ENCODE data around the gene UBE2G1. TPM values are rescaled to one million over a fixed set of nuclear protein-coding genes. Genes with fewer than 3 reads are reported as not detected.
A peak's percentile ranks its signal among the peaks of the same experiment; 100 is the strongest.

The UBE2G1 gene
- polyA plus RNA-seq, 1 donor, result 45.7 TPM

DNA sequence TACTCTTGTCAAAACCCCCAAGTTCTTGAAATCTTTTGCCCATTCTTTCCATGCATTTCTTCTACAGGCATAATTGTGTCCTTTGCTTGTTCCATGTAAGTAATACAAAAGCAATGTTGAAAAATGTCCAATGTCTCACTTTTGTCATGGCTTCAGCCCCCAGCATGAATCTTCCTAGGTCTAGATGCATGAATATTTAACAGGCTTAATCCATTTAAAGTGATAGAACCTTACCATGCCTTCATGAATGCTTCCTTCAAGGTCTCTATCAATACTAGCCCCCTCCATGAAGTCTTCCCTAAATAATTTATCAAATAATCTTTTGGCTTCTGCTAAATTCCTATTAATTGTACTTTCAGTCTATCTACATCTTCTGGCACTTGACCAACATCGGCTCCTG is 56.6 kb downstream of the UBE2G1 start:
- Histone ChIP-seq H3K27ac (ENCODE audit: low read length) (no peak overlapping the region), H3K4me3 (ENCODE audit: low read length) (no peak overlapping the region), H3K9me3 (ENCODE audit: control insufficient read depth, low read depth, low read length) (no peaks in the 10 kb centered on the region), H3K27me3 (ENCODE audit: control insufficient read depth, insufficient read depth, low read length) (no peaks in the 10 kb centered on the region), H3K4me1 (ENCODE audit: control insufficient read depth, insufficient read depth, low read length) (no peaks in the 10 kb centered on the region), H3K36me3 (ENCODE audit: control insufficient read depth, insufficient read depth, low read length) (peaks cover 7% of the 10 kb centered on the region)
- DNase-seq, result no peak
- no CpG with 5 or more reads among the region's 1 CpG for WGBS (ENCODE audit: insufficient coverage, low lambda C conversion rate)

DNA sequence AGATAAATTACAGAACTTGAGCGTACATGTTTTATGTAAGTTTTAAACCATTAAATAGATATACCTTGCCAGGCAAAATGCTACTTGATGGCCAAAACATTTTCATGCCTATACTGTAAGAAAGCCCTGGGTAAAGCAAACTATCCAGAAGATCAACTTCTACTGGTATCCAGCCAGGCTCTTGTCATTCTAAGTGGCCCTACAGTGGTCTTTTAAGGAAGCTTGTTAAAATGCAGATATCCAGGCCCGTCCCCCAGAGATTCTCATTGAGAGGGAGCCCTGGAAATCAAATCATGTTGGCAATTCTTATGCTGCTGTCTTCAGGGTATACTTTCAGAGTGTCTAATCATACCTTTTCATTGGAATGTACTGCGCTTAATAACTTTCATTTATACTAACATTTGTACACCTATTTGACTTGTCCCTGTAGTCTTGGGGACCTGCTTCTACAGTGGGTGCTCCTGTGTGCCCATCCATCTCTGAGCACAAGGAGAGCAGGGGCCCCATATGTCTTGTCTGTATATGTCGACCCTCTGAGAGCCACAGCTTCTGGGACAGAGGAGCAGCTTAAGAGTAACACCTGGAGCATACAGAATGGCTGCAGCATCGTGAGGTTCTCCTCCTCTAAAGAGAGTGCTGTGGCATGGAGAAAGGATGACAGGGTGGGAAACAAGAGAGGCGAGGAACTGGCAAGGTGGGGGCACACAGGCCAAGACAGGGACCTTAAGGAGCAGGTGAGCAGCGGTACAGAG is 59.1 kb downstream of the UBE2G1 start:
- no peak for DNase-seq
- Histone ChIP-seq H3K36me3 (ENCODE audit: control insufficient read depth, insufficient read depth, low read length) (peaks cover 12% of the 10 kb centered on the region), H3K4me1 (ENCODE audit: control insufficient read depth, insufficient read depth, low read length) (no peaks in the 10 kb centered on the region), H3K27me3 (ENCODE audit: control insufficient read depth, insufficient read depth, low read length) (no peaks in the 10 kb centered on the region), H3K9me3 (ENCODE audit: control insufficient read depth, low read depth, low read length) (no peaks in the 10 kb centered on the region), H3K27ac (ENCODE audit: low read length) (no peak overlapping the region), H3K4me3 (ENCODE audit: low read length) (no peak overlapping the region)
- no CpG with 5 or more reads among the region's 7 CpGs for WGBS (ENCODE audit: insufficient coverage, low lambda C conversion rate)

DNA sequence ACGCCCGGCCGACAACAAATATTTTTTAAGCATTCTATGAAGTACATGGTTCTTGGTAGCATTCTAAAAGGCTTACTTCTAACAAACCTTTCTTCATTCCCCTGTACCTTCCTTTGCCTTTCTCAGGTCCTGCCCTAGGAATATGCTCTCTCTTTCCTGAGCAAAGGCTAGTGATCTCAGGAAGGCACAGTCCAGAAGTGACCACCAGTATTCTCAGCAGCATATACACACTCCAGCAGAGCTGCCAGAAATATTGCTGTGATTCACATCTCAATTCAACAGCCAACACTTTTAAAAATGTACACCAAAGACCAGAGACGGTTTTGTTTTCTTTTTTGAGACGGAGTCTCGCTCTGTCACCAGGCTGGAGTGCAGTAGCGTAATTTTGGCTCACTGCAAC is 61.3 kb downstream of the UBE2G1 start:
- Histone ChIP-seq H3K36me3 (ENCODE audit: control insufficient read depth, insufficient read depth, low read length) (peaks cover 17% of the 10 kb centered on the region), H3K27ac (ENCODE audit: low read length) (no peak overlapping the region), H3K4me3 (ENCODE audit: low read length) (no peak overlapping the region), H3K4me1 (ENCODE audit: control insufficient read depth, insufficient read depth, low read length) (no peaks in the 10 kb centered on the region), H3K9me3 (ENCODE audit: control insufficient read depth, low read depth, low read length) (no peaks in the 10 kb centered on the region), H3K27me3 (ENCODE audit: control insufficient read depth, insufficient read depth, low read length) (no peaks in the 10 kb centered on the region)
- DNase-seq, result no peak
- WGBS (ENCODE audit: insufficient coverage, low lambda C conversion rate), result 95% methylated on average over 3 of the region's 7 CpGs

DNA sequence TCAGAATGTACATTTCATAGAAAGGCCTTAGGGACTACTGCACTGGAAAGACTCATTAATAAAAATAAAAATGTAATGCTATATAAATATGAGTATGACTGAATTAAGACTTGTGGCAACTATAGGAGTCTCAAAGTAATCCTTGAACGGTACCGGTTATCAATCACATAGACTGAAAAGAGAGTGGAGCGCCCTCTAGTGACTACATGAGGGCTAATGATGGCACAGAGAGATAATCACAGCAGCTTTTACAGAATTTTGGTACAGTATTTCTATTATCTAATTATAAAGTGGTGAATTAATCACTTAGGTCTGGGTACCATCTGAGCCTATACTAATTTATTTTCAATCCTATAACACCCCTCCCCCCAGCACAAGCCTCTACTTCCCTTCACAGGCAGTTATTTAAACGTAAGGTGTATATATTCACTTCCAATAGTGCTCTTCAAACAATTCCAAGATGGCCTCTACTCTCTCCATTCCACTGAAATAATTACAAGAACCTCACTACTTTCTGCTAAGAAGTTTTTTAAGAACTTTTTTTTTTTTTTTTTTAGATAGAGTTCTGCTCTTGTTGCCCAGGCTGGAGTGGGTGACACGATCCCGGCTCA is 62.0 kb downstream of the UBE2G1 start:
- peak in 1 of 2 donors; percentile 6 for DNase-seq
- peaks cover 17% of the 10 kb centered on the region for H3K36me3 ChIP-seq (ENCODE audit: control insufficient read depth, insufficient read depth, low read length)
- 100% methylated on average over 1 of the region's 6 CpGs for WGBS (ENCODE audit: insufficient coverage, low lambda C conversion rate)
- H3K4me3 ChIP-seq (ENCODE audit: low read length), result no peak overlapping the region
- no peaks in the 10 kb centered on the region for H3K27me3 ChIP-seq (ENCODE audit: control insufficient read depth, insufficient read depth, low read length)
- no peaks in the 10 kb centered on the region for H3K4me1 ChIP-seq (ENCODE audit: control insufficient read depth, insufficient read depth, low read length)
- no peaks in the 10 kb centered on the region for H3K9me3 ChIP-seq (ENCODE audit: control insufficient read depth, low read depth, low read length)
- no peak overlapping the region for H3K27ac ChIP-seq (ENCODE audit: low read length)

DNA sequence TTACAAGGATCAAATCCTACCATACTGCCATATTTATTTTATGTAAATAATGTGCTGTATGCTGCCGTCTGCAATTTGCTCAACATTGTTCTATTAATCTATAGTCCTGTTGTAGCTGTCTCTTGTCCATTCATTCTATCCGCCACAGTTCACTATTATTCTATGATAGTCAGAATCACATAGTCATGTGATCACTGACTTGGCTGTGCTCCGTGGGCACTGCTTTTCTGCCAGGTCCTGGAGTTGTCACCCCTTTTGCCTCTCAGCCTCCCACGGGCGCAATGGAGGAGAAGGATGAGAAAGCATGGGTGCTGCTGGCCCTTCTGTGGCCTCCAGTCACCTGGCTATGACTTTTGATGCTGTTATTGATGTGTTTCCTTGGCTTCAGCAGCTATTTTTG is 65.4 kb downstream of the UBE2G1 start:
- Histone ChIP-seq H3K4me3 (ENCODE audit: low read length) (no peak overlapping the region), H3K36me3 (ENCODE audit: control insufficient read depth, insufficient read depth, low read length) (peaks cover 15% of the 10 kb centered on the region), H3K27me3 (ENCODE audit: control insufficient read depth, insufficient read depth, low read length) (no peaks in the 10 kb centered on the region), H3K27ac (ENCODE audit: low read length) (no peak overlapping the region), H3K4me1 (ENCODE audit: control insufficient read depth, insufficient read depth, low read length) (no peaks in the 10 kb centered on the region), H3K9me3 (ENCODE audit: control insufficient read depth, low read depth, low read length) (no peaks in the 10 kb centered on the region)
- no peak for DNase-seq
- WGBS (ENCODE audit: insufficient coverage, low lambda C conversion rate), result 92% methylated on average over 2 of the region's 5 CpGs

DNA sequence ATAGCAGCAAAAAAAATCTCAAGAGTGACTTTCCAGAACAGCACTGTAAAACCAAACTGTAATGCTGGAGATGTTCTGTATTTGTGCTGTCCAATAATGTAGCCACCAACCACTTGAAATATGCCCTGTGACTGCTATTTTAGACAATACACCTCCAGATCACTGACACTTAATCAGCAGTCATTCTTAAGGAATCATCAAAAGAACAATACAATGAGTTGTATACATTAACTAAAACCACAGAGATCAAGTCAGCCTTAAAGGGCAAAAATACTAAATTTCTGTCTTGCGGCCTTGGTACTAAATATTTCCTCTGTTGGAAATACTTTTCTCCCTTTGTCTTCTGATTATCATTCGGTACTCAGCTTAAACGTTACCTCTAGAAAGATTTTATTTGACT is 69.1 kb downstream of the UBE2G1 start:
- Histone ChIP-seq H3K4me1 (ENCODE audit: control insufficient read depth, insufficient read depth, low read length) (no peaks in the 10 kb centered on the region), H3K4me3 (ENCODE audit: low read length) (no peak overlapping the region), H3K27me3 (ENCODE audit: control insufficient read depth, insufficient read depth, low read length) (no peaks in the 10 kb centered on the region), H3K36me3 (ENCODE audit: control insufficient read depth, insufficient read depth, low read length) (peaks cover 10% of the 10 kb centered on the region), H3K27ac (ENCODE audit: low read length) (no peak overlapping the region), H3K9me3 (ENCODE audit: control insufficient read depth, low read depth, low read length) (no peaks in the 10 kb centered on the region)
- DNase-seq, result no peak
- WGBS (ENCODE audit: insufficient coverage, low lambda C conversion rate), result 50% methylated on average over 2 of the region's 3 CpGs

DNA sequence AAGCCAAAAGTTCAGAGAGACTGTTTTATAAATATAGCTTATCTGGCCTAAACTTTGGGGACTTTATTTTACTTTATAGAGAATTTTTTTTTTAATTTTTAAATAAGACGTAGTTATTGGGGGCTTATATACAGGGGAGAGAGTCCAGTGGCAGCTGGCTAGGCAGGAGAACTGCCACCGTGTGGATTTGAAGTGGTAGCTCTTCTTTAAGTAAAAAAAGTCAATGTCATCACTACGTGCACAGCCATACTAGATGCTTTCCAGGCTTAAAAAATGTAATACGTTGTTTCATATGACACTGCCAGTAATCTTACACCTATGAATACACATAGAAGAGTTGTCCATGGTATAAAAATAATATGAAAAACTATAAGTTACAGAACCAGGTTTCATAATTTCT is 70.8 kb downstream of the UBE2G1 start:
- 50% methylated on average over 2 of the region's 4 CpGs for WGBS (ENCODE audit: insufficient coverage, low lambda C conversion rate)

DNA sequence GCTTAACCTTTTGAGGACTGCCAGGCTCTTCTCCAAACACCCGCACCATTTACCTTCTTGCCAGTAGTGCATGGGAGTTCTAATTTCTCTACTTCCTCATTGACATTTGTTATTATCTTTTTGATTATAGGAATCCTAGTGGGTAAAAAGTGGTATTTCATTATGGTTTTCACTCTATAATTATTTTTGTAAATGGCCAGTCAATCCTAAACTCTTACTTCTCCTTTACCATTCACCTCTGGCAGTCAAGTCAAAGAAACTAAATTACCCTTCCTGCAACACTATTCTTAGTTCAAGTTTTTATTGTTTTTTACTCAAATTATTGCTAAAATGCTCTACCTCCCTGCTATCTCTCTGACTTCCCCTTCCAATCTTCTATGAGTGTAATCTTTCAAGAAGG is 72.9 kb downstream of the UBE2G1 start:
- 100% methylated on average over 1 of the region's 1 CpG for WGBS (ENCODE audit: insufficient coverage, low lambda C conversion rate)
- Histone ChIP-seq H3K27me3 (ENCODE audit: control insufficient read depth, insufficient read depth, low read length) (no peaks in the 10 kb centered on the region), H3K36me3 (ENCODE audit: control insufficient read depth, insufficient read depth, low read length) (peaks cover 15% of the 10 kb centered on the region), H3K4me1 (ENCODE audit: control insufficient read depth, insufficient read depth, low read length) (peaks cover 3% of the 10 kb centered on the region), H3K4me3 (ENCODE audit: low read length) (no peak overlapping the region), H3K9me3 (ENCODE audit: control insufficient read depth, low read depth, low read length) (no peaks in the 10 kb centered on the region), H3K27ac (ENCODE audit: low read length) (no peak overlapping the region)
- no peak for DNase-seq

More for the DNA sequence above, 70.8 kb downstream of the UBE2G1 start:
- H3K9me3 ChIP-seq (ENCODE audit: control insufficient read depth, low read depth, low read length), result no peaks in the 10 kb centered on the region
- H3K4me3 ChIP-seq (ENCODE audit: low read length), result no peak overlapping the region
- no peak overlapping the region for H3K27ac ChIP-seq (ENCODE audit: low read length)
- H3K4me1 ChIP-seq (ENCODE audit: control insufficient read depth, insufficient read depth, low read length), result no peaks in the 10 kb centered on the region
- no peaks in the 10 kb centered on the region for H3K27me3 ChIP-seq (ENCODE audit: control insufficient read depth, insufficient read depth, low read length)
- DNase-seq, result no peak
- peaks cover 8% of the 10 kb centered on the region for H3K36me3 ChIP-seq (ENCODE audit: control insufficient read depth, insufficient read depth, low read length)

DNA sequence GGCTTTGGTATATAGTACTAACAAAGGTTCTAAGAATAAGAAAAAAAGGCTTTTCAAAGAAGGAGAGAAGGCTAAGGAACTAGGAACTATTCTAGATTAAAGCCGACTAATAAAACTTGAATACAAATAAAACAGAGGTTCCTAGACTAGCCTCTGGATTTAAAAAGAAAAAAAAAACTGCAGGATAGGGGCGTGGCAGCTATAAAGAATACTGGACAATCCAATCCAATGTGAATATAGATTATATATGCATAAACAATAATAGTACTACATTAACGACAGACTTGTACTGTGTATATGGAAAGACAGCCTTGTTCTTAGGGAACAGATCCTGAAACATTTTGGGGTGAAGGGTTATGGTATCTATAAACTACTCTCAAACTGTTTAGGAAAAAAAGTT is 78.8 kb downstream of the UBE2G1 start:
- Histone ChIP-seq H3K4me1 (ENCODE audit: control insufficient read depth, insufficient read depth, low read length) (peaks cover 3% of the 10 kb centered on the region), H3K27me3 (ENCODE audit: control insufficient read depth, insufficient read depth, low read length) (no peaks in the 10 kb centered on the region), H3K36me3 (ENCODE audit: control insufficient read depth, insufficient read depth, low read length) (peaks cover 12% of the 10 kb centered on the region), H3K27ac (ENCODE audit: low read length) (no peak overlapping the region), H3K4me3 (ENCODE audit: low read length) (no peak overlapping the region), H3K9me3 (ENCODE audit: control insufficient read depth, low read depth, low read length) (no peaks in the 10 kb centered on the region)
- no peak for DNase-seq
- 100% methylated on average over 3 of the region's 3 CpGs for WGBS (ENCODE audit: insufficient coverage, low lambda C conversion rate)

DNA sequence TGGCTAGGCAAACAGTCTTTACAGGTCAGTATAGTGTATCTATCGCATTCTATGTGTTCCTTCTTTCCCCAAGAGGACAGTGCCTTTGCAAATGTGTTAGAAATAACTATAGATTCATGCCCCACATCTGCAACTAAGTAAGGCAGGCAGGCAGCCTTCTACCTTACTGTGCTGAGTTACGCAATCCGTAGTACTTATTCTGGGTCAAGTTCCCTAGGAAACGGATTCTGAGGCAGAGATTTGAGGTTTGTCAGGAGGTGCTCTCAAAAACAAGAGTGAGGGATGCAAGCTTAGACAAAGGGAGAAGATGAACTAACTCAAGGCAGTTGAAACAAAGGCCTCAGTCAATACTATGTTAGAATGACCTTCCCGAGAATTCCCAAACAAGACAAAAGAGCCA is 90.0 kb downstream of the UBE2G1 start:
- Histone ChIP-seq H3K4me3 (ENCODE audit: low read length) (no peak overlapping the region), H3K9me3 (ENCODE audit: control insufficient read depth, low read depth, low read length) (no peaks in the 10 kb centered on the region), H3K4me1 (ENCODE audit: control insufficient read depth, insufficient read depth, low read length) (no peaks in the 10 kb centered on the region), H3K36me3 (ENCODE audit: control insufficient read depth, insufficient read depth, low read length) (peaks cover 12% of the 10 kb centered on the region), H3K27ac (ENCODE audit: low read length) (no peak overlapping the region), H3K27me3 (ENCODE audit: control insufficient read depth, insufficient read depth, low read length) (no peaks in the 10 kb centered on the region)
- no peak for DNase-seq
- no CpG with 5 or more reads among the region's 5 CpGs for WGBS (ENCODE audit: insufficient coverage, low lambda C conversion rate)

DNA sequence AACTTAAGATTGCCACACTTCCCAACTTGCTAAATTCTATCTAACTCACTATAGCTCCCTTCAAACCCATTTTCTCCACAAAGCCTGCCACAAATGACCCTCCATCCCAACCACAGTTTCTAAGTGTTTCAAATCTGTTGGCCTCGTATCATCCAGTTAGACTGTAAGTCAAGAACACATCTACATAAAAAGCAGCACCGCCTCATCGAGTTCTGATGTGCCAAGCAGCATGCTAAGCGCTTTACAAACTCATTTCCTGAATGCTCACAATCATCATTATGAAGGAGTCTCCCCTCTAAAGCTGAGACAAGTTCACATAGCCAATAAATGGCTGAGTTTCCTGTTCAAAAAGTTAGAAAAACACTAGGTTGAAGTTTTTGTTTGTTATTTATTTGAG is 93.5 kb downstream of the UBE2G1 start:
- Histone ChIP-seq H3K27me3 (ENCODE audit: control insufficient read depth, insufficient read depth, low read length) (no peaks in the 10 kb centered on the region), H3K4me3 (ENCODE audit: low read length) (no peak overlapping the region), H3K27ac (ENCODE audit: low read length) (no peak overlapping the region), H3K9me3 (ENCODE audit: control insufficient read depth, low read depth, low read length) (no peaks in the 10 kb centered on the region), H3K4me1 (ENCODE audit: control insufficient read depth, insufficient read depth, low read length) (no peaks in the 10 kb centered on the region), H3K36me3 (ENCODE audit: control insufficient read depth, insufficient read depth, low read length) (peaks cover 24% of the 10 kb centered on the region)
- WGBS (ENCODE audit: insufficient coverage, low lambda C conversion rate), result no CpG with 5 or more reads among the region's 4 CpGs
- no peak for DNase-seq
